ENCODE data around the gene C11orf68.

The C11orf68 gene

GRCh38 chr11:65888163-65888814 is 30.6 kb downstream of the C11orf68 start, which contains the start of gene FIBP:
Gene FIBP, minus strand, starts transcription at chr11:65888471. Its CDS starts 53 bp downstream, at chr11:65888418.
- peak; percentile 91 for DNase-seq

- no peak for DNase-seq
These were observed 31.1 kb downstream of the C11orf68 start for GRCh38 chr11:65887723-65888162.

GRCh38 chr11:65886826-65887722 is 31.8 kb downstream of the C11orf68 start:
- DNase-seq: no peak

- no peak for DNase-seq
These were observed 32.9 kb downstream of the C11orf68 start for GRCh38 chr11:65885808-65886536.

- no peak for DNase-seq
These were observed 33.6 kb downstream of the C11orf68 start for GRCh38 chr11:65885231-65885630.

- DNase-seq: peak; percentile 65
These were observed 34.2 kb downstream of the C11orf68 start for GRCh38 chr11:65884716-65885092.

GRCh38 chr11:65883786-65884715 is 34.8 kb downstream of the C11orf68 start:
- no peak for DNase-seq

GRCh38 chr11:65883058-65883761 is 35.7 kb downstream of the C11orf68 start:
- no peak for DNase-seq

- no peak for DNase-seq
These were observed 36.5 kb downstream of the C11orf68 start for GRCh38 chr11:65882120-65883057.

GRCh38 chr11:65880844-65881421 is 37.9 kb downstream of the C11orf68 start:
- DNase-seq: no peak

GRCh38 chr11:65880027-65880426 is 38.8 kb downstream of the C11orf68 start:
- DNase-seq: no peak

- no peak for DNase-seq
These were observed 39.2 kb downstream of the C11orf68 start, which contains the start of gene CTSW for GRCh38 chr11:65879617-65880016. Gene CTSW, plus strand, starts transcription at chr11:65879837. Its CDS starts 18 bp downstream, at chr11:65879855.

GRCh38 chr11:65873318-65874156 is 45.3 kb downstream of the C11orf68 start:
- peak; percentile 90 for DNase-seq

GRCh38 chr11:65872586-65873317 is 46.1 kb downstream of the C11orf68 start, which contains the start of gene EFEMP2:
Gene EFEMP2, minus strand, starts transcription at chr11:65872800. Its CDS starts 446 bp downstream, at chr11:65872354.
- DNase-seq: no peak

- no peak for DNase-seq
These were observed 46.9 kb downstream of the C11orf68 start for GRCh38 chr11:65871811-65872548.

- no peak for DNase-seq
These were observed 47.9 kb downstream of the C11orf68 start for GRCh38 chr11:65870706-65871681.
